ENCODE data around the gene GCAT. TPM values are rescaled to one million over a fixed set of nuclear protein-coding genes. Genes with fewer than 3 reads are reported as not detected.

GCAT gene
- total and polyA plus RNA-seq, 2 of the 13 experiments (the other 11 are each of a cell fraction or from before 2014, with no cell fraction given) = 28.0 to 50.3 TPM

DNA sequence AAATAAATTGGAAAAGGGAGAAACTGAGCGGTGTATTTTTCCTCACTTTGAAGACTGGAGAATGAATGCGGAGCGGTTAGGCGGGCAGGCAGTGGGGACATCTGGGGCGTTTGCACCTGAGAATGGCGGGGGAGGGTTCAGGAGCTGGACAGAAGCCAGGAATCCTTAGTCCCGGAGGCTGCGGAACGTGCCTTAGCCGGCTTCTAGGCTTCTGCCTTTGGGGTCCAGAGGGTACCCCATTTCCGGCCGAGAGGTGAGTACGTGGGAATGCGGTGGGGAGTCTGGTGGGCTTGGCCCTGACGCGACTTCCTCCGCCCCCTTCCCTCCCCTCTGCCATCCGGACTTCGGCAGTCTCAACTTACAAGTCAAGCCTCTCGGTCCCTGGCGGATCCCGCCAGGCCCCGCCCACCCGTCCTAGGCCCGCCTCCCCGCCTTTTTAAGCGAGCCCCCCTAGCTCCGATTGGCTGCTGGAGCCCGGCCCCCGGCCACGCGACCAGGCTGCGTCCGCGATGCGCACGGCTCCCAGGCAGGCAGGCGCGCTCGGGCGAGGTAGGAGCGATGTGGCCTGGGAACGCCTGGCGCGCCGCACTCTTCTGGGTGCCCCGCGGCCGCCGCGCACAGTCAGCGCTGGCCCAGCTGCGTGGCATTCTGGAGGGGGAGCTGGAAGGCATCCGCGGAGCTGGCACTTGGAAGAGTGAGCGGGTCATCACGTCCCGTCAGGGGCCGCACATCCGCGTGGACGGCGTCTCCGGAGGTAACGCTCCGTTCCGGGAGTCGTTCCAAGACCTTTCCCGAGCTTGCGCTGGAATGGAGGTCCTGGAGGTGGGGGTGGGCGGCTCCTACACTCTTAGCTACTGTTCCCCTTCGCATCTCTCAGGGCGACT lies at the start of gene GCAT (continued):
- TF ChIP-seq ZNF326 (CRISPR knock-in tag; IDR thresholded peaks at IDR 0.05; ENCODE audit: borderline replicate concordance) (peak; percentile 98), HNF4A (CRISPR knock-in tag; IDR thresholded peaks at IDR 0.05) (0 out of 2 replicates have a peak, but pooled peaks have one; percentile 4), ZNF24 (IDR thresholded peaks at IDR 0.05) (no peak), ZNF101 (CRISPR knock-in tag; IDR thresholded peaks at IDR 0.05; ENCODE audit: borderline replicate concordance, low read depth) (no peak), KDM1A (CRISPR knock-in tag; IDR thresholded peaks at IDR 0.05) (no peak), IRF2 (CRISPR knock-in tag; IDR thresholded peaks at IDR 0.05) (no peak), ETV5 (CRISPR knock-in tag; IDR thresholded peaks at IDR 0.05; ENCODE audit: borderline replicate concordance) (peak; percentile 91), SRY (CRISPR knock-in tag; IDR thresholded peaks at IDR 0.05) (peak; percentile 48; the same call in 1 of the 2 replicates), ZNF224 (CRISPR knock-in tag; IDR thresholded peaks at IDR 0.05) (no peak), MEF2D (CRISPR knock-in tag; IDR thresholded peaks at IDR 0.05) (no peak), PAX8 (CRISPR knock-in tag; IDR thresholded peaks at IDR 0.05; ENCODE audit: borderline replicate concordance) (no peak), ZBTB21 (CRISPR knock-in tag; IDR thresholded peaks at IDR 0.05) (no peak), BRD4 (CRISPR knock-in tag; IDR thresholded peaks at IDR 0.05) (0 out of 2 replicates have a peak, but pooled peaks have one; percentile 47), YEATS4 (CRISPR knock-in tag; IDR thresholded peaks at IDR 0.05; ENCODE audit: borderline replicate concordance) (peak; percentile 71; the same call in 1 of the 2 replicates), ATM (IDR thresholded peaks at IDR 0.05; ENCODE audit: borderline replicate concordance) (no peak), ZNF234 (CRISPR knock-in tag; conservative IDR thresholded peaks at IDR 0.05) (no peak), ZNF550 (CRISPR knock-in tag; IDR thresholded peaks at IDR 0.05; ENCODE audit: borderline replicate concordance) (no peak), SP1 (IDR thresholded peaks at IDR 0.05) (no peak), SP1 (CRISPR knock-in tag; IDR thresholded peaks at IDR 0.05) (peak; percentile 59; the same call in 1 of the 2 replicates), ZFP82 (CRISPR knock-in tag; IDR thresholded peaks at IDR 0.05; ENCODE audit: borderline replicate concordance) (no peak), TCF7L2 (IDR thresholded peaks at IDR 0.05; ENCODE audit: low read depth, low read length) (no peak), ATF2 (CRISPR knock-in tag; IDR thresholded peaks at IDR 0.05) (no peak), RFX1 (IDR thresholded peaks at IDR 0.05) (no peak)
- TF ChIP-seq, protein P1, sequence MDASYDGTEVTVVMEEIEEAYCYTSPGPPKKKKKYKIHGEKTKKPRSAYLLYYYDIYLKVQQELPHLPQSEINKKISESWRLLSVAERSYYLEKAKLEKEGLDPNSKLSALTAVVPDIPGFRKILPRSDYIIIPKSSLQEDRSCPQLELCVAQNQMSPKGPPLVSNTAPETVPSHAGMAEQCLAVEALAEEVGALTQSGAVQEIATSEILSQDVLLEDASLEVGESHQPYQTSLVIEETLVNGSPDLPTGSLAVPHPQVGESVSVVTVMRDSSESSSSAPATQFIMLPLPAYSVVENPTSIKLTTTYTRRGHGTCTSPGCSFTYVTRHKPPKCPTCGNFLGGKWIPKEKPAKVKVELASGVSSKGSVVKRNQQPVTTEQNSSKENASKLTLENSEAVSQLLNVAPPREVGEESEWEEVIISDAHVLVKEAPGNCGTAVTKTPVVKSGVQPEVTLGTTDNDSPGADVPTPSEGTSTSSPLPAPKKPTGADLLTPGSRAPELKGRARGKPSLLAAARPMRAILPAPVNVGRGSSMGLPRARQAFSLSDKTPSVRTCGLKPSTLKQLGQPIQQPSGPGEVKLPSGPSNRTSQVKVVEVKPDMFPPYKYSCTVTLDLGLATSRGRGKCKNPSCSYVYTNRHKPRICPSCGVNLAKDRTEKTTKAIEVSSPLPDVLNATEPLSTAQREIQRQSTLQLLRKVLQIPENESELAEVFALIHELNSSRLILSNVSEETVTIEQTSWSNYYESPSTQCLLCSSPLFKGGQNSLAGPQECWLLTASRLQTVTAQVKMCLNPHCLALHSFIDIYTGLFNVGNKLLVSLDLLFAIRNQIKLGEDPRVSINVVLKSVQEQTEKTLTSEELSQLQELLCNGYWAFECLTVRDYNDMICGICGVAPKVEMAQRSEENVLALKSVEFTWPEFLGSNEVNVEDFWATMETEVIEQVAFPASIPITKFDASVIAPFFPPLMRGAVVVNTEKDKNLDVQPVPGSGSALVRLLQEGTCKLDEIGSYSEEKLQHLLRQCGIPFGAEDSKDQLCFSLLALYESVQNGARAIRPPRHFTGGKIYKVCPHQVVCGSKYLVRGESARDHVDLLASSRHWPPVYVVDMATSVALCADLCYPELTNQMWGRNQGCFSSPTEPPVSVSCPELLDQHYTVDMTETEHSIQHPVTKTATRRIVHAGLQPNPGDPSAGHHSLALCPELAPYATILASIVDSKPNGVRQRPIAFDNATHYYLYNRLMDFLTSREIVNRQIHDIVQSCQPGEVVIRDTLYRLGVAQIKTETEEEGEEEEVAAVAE (CRISPR knock-in tag; IDR thresholded peaks at IDR 0.05; ENCODE audit: borderline replicate concordance) = peak; percentile 24; the same call in 1 of the 2 replicates
- TF ChIP-seq, protein P2, sequence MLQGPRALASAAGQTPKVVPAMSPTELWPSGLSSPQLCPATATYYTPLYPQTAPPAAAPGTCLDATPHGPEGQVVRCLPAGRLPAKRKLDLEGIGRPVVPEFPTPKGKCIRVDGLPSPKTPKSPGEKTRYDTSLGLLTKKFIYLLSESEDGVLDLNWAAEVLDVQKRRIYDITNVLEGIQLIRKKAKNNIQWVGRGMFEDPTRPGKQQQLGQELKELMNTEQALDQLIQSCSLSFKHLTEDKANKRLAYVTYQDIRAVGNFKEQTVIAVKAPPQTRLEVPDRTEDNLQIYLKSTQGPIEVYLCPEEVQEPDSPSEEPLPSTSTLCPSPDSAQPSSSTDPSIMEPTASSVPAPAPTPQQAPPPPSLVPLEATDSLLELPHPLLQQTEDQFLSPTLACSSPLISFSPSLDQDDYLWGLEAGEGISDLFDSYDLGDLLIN (CRISPR knock-in tag; IDR thresholded peaks at IDR 0.05; ENCODE audit: borderline replicate concordance) = no peak
